K562 (cell line): ENCODE results near the gene IL4I1. TPM values are rescaled to one million over a fixed set of nuclear protein-coding genes. Genes with fewer than 3 reads are reported as not detected.

Experiments used
- CREM ChIP-seq: IDR thresholded peaks from 2 replicates; pipeline ENCODE4 v1.6.1; 2014; ENCODE audit warnings: antibody characterized with exemption, low read depth
- DMBX1 ChIP-seq: fragments of 250-450 bp; sonication (Bioruptor Pico); IDR thresholded peaks from 2 replicates; pipeline ENCODE4 v1.8.0; 2022; ENCODE audit warnings: inconsistent platforms, mild to moderate bottlenecking, moderate library complexity, borderline replicate concordance
- HIVEP1 ChIP-seq: fragments of 250-450 bp; sonication (Bioruptor Pico); IDR thresholded peaks from 2 replicates; pipeline ENCODE4 v1.4.0; 2020; ENCODE audit warnings: mild to moderate bottlenecking
- HMG20B ChIP-seq: fragments of 250-450 bp; sonication (Bioruptor Pico); IDR thresholded peaks from 2 replicates; pipeline ENCODE4 v1.5.0; 2021; ENCODE audit warnings: mild to moderate bottlenecking
- MAFG ChIP-seq: fragments of 450-650 bp; conservative IDR thresholded peaks from 2 replicates; pipeline ENCODE4 v1.6.1; 2016; ENCODE audit warnings: missing genetic modification characterization, missing compliant biosample characterization
- NR1H2 ChIP-seq: sonication (generic); formaldehyde crosslinking; IDR thresholded peaks from 2 replicates; pipeline ENCODE4 v1.4.0; 2020; ENCODE audit warnings: mild to moderate bottlenecking, missing genetic modification reagents
- PURB ChIP-seq: sonication (generic); formaldehyde crosslinking; IDR thresholded peaks from 2 replicates; pipeline ENCODE4 v1.9.0; 2021; ENCODE audit warnings: low read depth, mild to moderate bottlenecking, missing genetic modification reagents
- RBFOX2 ChIP-seq: fragments of 200-400 bp; formaldehyde crosslinking; IDR thresholded peaks from 2 replicates; pipeline ENCODE4 v1.6.1; 2017; ENCODE audit warnings: low read depth, mild to moderate bottlenecking, low read length, moderate library complexity
- RREB1 ChIP-seq: fragments of 250-450 bp; sonication (Bioruptor Pico); IDR thresholded peaks from 2 replicates; pipeline ENCODE4 v1.4.0; 2020
- TOE1 ChIP-seq, 2 experiments: fragments of 450-650 bp in 1 of 2; sonication (generic) in 1 of 2; formaldehyde crosslinking in 1 of 2; IDR thresholded peaks; 2 replicates each; pipeline versions ENCODE4 v1.7.1 to v1.8.0; 2016 to 2022; ENCODE audit warnings: borderline replicate concordance in 2 of 2, mild to moderate bottlenecking in 2 of 2, antibody characterized with exemption in 1 of 2, inconsistent platforms in 1 of 2, low read depth in 1 of 2, missing genetic modification reagents in 1 of 2, moderate library complexity in 1 of 2
- VEZF1 ChIP-seq: fragments of 200-800 bp; sonication (Bioruptor generic); IDR thresholded peaks from 2 replicates; pipeline ENCODE4 v1.6.1; 2017; ENCODE audit warnings: missing genetic modification characterization, missing compliant biosample characterization
- ZFPM2 ChIP-seq: fragments of 250-450 bp; sonication (Bioruptor Pico); IDR thresholded peaks from 2 replicates; pipeline ENCODE4 v1.5.1; 2022; ENCODE audit warnings: mild to moderate bottlenecking
- ZNF253 ChIP-seq: fragments of 250-450 bp; sonication (Bioruptor Pico); conservative IDR thresholded peaks from 2 replicates; pipeline ENCODE4 v1.6.1; 2021; ENCODE audit warnings: mild to moderate bottlenecking
- ZNF282 ChIP-seq: sonication (generic); formaldehyde crosslinking; IDR thresholded peaks from 2 replicates; pipeline ENCODE4 v1.8.1; 2023; ENCODE audit warnings: missing genetic modification reagents
- polyA plus RNA-seq, 8 experiments: library from polyadenylated mRNA; depleted of rRNA in 4 of 8; stranded (reverse) in 5 of 8; unstranded in 3 of 8; fragments of >200 nt; fragmentation: Nextera tagmentation in 2 of 8; fragmentation: Illumina TruSeq in 1 of 8; extraction: Ambion mirVana in 2 of 8; extraction: Trizol in 1 of 8; gene quantifications; 2 replicates each; pipeline versions ENCODE4 v1.2.1 to v1.2.3, GENCODE V29; 2011 to 2014; ENCODE audit warnings: inconsistent platforms in 1 of 8, missing spikeins in 1 of 8
- total RNA-seq, 7 experiments: library from RNA; depleted of rRNA in 6 of 7; stranded (reverse); fragments of >200 nt in 6 of 7; fragmentation: Illumina TruSeq in 2 of 7; extraction: Trizol in 2 of 7; gene quantifications; 2 replicates each; pipeline versions ENCODE4 v1.2.1 to v1.2.3, GENCODE V29; 2011 to 2021; ENCODE audit warnings: low replicate concordance in 1 of 7
- TF ChIP-seq, protein P1 (sequence below): fragments of 250-450 bp; sonication (Bioruptor Pico); IDR thresholded peaks from 2 replicates; pipeline ENCODE4 v1.5.0; 2021
- TF ChIP-seq, protein P2 (sequence below): fragments of 200-400 bp; formaldehyde crosslinking; IDR thresholded peaks from 2 replicates; pipeline ENCODE4 v1.6.1; 2017; ENCODE audit warnings: mild to moderate bottlenecking, low read depth, low read length, moderate library complexity

IL4I1 gene
- total and polyA plus RNA-seq, 9 of the 15 experiments (the other 6 are each of a cell fraction or from before 2014, with no cell fraction given) = 0.06 to 0.95 (median 0.43) TPM; not detected in 2

DNA sequence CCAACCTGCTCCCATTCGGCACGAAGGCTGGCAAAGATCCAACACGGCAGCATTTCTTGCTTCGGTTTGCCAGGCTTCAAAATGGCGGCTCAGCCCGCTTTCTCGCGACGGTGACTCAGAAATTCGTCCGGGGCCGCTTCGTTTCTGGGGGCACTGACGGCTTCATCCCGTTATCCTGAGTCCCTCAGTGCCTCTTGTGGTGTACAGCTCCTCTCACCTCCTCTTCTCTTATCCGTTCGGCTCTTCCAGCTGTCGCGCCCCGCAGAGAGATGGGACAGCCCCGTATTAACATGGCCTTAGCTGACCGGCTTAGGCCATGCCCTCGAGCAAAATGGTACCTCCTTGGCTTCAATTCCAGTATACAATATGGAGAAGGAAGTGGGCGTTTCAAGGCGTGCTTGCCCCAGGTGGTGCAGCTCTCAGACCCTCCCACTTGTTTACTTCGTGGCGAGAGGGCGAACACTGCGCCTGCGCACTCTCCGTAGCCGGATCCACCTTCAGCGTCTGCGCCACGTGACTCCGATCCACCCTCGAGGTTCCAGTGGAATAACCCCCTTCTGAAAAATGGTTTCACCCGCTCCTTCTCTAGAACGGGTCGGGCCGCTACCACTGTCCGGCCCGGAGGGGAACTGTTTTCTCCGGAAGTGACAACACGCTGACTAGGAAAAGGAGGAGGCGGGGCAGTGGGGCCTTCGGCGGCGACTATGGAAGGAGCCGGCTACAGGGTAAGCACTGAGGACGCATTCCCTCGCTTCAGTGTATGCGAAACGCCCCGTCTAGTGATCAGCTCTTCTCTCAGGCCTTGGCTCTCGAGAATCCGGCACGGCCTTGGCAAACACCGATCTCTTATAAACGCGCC is 19.4 kb downstream of the IL4I1 start, which contains the start of the genes AKT1S1 and TBC1D17 (continued):
- TF ChIP-seq RREB1 (CRISPR knock-in tag) (no peak), VEZF1 (CRISPR knock-in tag) (peak; percentile 99), ZFPM2 (CRISPR knock-in tag) (no peak), TOE1 (IDR thresholded peaks at IDR 0.05; ENCODE audit: borderline replicate concordance) (peak; percentile 97), TOE1 (CRISPR knock-in tag; IDR thresholded peaks at IDR 0.05; ENCODE audit: borderline replicate concordance, low read depth) (0 out of 2 replicates have a peak, but pooled peaks have one; percentile 14), MAFG (peak; percentile 47; the same call in 1 of the 2 replicates), NR1H2 (CRISPR knock-in tag) (no peak), RBFOX2 (peak; percentile 86), CREM (peak; percentile 93), ZNF253 (no peak), HIVEP1 (CRISPR knock-in tag) (peak; percentile 60; the same call in 1 of the 2 replicates), HMG20B (no peak), ZNF282 (no peak), PURB (no peak), DMBX1 (CRISPR knock-in tag) (no peak)
- TF ChIP-seq, protein P1, sequence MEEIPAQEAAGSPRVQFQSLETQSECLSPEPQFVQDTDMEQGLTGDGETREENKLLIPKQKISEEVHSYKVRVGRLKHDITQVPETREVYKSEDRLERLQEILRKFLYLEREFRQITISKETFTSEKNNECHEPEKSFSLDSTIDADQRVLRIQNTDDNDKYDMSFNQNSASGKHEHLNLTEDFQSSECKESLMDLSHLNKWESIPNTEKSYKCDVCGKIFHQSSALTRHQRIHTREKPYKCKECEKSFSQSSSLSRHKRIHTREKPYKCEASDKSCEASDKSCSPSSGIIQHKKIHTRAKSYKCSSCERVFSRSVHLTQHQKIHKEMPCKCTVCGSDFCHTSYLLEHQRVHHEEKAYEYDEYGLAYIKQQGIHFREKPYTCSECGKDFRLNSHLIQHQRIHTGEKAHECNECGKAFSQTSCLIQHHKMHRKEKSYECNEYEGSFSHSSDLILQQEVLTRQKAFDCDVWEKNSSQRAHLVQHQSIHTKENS (CRISPR knock-in tag) = no peak
- TF ChIP-seq, protein P2, sequence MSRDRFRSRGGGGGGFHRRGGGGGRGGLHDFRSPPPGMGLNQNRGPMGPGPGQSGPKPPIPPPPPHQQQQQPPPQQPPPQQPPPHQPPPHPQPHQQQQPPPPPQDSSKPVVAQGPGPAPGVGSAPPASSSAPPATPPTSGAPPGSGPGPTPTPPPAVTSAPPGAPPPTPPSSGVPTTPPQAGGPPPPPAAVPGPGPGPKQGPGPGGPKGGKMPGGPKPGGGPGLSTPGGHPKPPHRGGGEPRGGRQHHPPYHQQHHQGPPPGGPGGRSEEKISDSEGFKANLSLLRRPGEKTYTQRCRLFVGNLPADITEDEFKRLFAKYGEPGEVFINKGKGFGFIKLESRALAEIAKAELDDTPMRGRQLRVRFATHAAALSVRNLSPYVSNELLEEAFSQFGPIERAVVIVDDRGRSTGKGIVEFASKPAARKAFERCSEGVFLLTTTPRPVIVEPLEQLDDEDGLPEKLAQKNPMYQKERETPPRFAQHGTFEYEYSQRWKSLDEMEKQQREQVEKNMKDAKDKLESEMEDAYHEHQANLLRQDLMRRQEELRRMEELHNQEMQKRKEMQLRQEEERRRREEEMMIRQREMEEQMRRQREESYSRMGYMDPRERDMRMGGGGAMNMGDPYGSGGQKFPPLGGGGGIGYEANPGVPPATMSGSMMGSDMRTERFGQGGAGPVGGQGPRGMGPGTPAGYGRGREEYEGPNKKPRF = no peak
